RWPE1 (cell line): Measurements from ENCODE around the gene NT5DC3.

ENCODE experiments used
- CTCF ChIA-PET: fragments of 350-600 bp; sonication (Branson Sonifier 250); formaldehyde crosslinking; extraction: SDS; loops from one replicate; lab custom pipeline; 2021; lab: Yijun Ruan, JAX
- POLR2A ChIA-PET: fragments of 400-600 bp; formaldehyde crosslinking; extraction: SDS; loops from one replicate; lab custom pipeline; 2020; ENCODE audit warnings: antibody characterized with exemption; ENCODE audit not compliant: low non-redundant PET; lab: Yijun Ruan, JAX
- DNase-seq: peaks from one replicate; pipeline ENCODE4 v3.0.0; 2012; ENCODE audit warnings: low spot score
- H3K27ac ChIP-seq: fragments of 450-650 bp; 2 replicates; pipeline ENCODE4 v1.5.1; 2017
- TF ChIP-seq, protein P1 (sequence below): fragments of 450-650 bp; conservative IDR thresholded peaks from 2 replicates; pipeline ENCODE4 v1.5.1; 2017; ENCODE audit warnings: low read depth, mild to moderate bottlenecking

The NT5DC3 gene

DNA sequence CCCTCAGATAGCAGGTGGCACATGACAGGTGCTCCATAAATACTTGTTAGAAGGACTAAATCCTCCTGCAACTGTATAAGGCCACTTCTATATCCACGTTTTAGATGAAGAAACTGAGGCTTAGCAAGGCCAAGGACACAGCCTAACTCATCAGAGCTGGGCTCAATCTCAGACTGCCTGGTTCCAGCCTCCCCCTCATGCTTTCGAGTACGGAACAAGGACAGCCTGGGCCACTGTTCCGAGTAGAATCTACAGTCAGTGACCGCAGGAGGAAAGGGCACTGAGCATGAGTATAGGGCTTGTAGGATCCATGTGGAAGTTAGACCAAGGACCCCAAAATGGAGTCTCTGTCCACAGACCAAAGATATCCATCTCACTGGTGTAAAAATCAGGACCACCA lies 84.6 kb downstream of the NT5DC3 start:
- TF ChIP-seq, protein P1, sequence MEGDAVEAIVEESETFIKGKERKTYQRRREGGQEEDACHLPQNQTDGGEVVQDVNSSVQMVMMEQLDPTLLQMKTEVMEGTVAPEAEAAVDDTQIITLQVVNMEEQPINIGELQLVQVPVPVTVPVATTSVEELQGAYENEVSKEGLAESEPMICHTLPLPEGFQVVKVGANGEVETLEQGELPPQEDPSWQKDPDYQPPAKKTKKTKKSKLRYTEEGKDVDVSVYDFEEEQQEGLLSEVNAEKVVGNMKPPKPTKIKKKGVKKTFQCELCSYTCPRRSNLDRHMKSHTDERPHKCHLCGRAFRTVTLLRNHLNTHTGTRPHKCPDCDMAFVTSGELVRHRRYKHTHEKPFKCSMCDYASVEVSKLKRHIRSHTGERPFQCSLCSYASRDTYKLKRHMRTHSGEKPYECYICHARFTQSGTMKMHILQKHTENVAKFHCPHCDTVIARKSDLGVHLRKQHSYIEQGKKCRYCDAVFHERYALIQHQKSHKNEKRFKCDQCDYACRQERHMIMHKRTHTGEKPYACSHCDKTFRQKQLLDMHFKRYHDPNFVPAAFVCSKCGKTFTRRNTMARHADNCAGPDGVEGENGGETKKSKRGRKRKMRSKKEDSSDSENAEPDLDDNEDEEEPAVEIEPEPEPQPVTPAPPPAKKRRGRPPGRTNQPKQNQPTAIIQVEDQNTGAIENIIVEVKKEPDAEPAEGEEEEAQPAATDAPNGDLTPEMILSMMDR, result no peak
- H3K27ac ChIP-seq, result no peak overlapping the region
- ChIA-PET CTCF (no interaction called here), POLR2A (no interaction called here)
- no peak for DNase-seq

DNA sequence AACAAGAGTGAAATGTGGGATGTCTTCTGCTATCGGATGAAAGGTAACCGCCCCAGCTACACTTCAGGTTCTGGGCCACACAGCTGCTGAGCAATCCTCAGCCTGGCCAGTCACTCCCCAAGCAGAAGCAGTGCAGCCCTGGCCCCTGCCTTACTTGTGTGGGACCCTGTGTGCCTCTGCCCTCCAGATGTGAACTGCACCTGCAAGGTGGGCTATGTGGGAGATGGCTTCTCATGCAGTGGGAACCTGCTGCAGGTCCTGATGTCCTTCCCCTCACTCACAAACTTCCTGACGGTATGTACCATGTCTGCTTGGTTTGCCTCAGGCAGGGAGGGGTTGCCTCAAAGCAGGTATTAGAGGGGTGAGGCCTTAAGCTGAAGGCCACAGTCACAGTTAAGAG lies 85.6 kb downstream of the NT5DC3 start:
- TF ChIP-seq, protein P1, result no peak
- POLR2A ChIA-PET, result no interaction called here
- no peak for DNase-seq
- CTCF ChIA-PET, result no interaction called here
- no peak overlapping the region for H3K27ac ChIP-seq

DNA sequence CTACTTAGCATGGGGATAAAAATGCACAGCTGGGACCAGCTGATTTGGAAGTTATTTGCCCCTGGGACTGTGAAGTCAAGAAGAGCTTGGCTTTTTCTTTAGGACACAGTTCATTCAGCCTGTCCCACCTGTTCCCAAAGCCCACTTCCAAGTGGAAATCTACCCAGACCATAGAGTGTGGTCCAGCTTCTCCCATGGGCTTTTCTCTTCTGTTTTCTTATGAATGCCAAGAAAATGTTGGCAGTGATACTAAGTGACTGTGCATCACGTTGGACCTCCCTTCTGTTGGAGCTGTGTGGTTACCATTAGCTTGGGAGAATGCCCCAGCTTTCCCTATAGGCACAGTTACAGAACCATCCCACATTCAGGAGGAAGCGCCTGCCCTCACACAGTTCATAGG lies 89.4 kb downstream of the NT5DC3 start:
- TF ChIP-seq, protein P1, result no peak
- CTCF ChIA-PET, result no interaction called here

DNA sequence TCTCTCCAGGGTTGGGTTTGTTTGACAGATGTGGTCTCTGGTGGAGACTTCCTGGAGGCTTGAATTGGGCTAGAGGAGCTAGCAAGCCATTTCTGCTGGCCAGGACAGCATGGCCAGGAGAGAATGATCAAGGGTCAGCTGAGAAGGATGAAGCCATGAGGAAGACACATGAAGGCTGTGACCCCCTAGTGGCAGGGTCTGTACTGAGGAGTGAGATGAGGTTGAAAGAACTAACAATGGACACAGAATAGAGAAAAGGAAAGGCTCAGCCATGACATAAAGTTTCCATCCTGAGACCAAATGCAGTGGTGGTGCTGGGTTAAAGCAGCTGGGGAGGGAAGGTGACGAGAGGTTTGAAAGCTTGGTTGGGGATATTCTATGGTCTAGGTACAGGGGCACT lies 89.9 kb downstream of the NT5DC3 start:
- no peak overlapping the region for H3K27ac ChIP-seq
- no peak for DNase-seq
- ChIA-PET CTCF (no interaction called here), POLR2A (no interaction called here)
- TF ChIP-seq, protein P1, result no peak

More for the DNA sequence above, 89.4 kb downstream of the NT5DC3 start:
- no peak overlapping the region for H3K27ac ChIP-seq
- POLR2A ChIA-PET, result no interaction called here
- no peak for DNase-seq

DNA sequence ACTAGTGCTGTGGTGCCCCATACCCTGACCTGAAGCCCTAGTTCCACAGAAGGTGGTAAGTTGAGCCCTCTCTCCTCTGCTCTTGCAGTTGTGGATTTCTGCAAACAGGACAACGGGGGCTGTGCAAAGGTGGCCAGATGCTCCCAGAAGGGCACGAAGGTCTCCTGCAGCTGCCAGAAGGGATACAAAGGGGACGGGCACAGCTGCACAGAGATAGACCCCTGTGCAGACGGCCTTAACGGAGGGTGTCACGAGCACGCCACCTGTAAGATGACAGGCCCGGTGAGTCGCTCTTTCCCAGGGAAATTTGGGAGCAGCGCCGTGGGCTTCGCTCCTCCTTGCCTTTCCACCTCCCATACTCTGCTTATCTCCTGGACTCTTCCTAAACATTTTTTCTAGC lies 92.2 kb downstream of the NT5DC3 start:
- TF ChIP-seq, protein P1, result no peak
- H3K27ac ChIP-seq, result no peak overlapping the region
- no peak for DNase-seq
- POLR2A ChIA-PET, result no interaction called here
- CTCF ChIA-PET, result no interaction called here

DNA sequence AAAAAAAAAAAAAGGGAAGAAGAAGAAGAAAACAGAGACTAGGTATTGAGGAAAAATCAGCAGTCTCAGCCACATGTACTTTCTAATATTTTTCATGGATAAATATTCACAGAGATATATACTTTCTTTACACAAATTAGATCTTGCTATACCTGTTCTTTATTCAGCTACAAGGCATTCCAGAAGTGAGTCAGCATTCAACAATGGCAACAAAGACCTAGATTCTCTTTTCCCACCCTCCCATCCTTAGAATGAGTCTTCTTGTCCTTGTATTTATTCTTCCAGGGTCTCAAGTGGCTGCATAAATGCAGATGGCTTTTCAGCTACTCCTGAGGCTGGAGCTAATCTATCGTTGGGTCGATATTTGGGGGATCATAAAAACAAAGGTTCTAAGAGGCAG lies 93.0 kb downstream of the NT5DC3 start:
- TF ChIP-seq, protein P1, result no peak
- peak; percentile 62 for DNase-seq
- ChIA-PET POLR2A (no interaction called here), CTCF (no interaction called here)
- no peak overlapping the region for H3K27ac ChIP-seq

DNA sequence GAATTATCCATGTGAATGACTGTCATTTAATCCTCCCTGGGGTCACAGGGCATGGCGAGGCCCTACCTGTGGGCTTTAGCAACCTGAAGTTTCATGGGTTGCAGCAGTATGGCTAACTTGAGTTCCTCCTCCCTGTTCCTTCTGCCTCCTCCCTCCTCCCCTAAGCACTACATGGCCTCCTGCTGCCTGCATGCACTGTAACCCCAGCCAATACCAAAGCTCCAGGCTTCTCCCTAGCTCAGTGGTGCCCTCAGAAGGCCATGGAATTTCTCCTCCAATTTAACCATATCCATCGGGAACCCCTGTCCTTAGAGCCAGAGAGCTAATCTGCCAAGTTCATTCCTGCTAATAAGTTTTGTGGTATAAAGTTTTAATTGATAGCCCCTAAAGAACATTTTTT lies 95.1 kb downstream of the NT5DC3 start:
- TF ChIP-seq, protein P1, result no peak
- no peak overlapping the region for H3K27ac ChIP-seq
- POLR2A ChIA-PET, result no interaction called here
- DNase-seq, result no peak
- CTCF ChIA-PET, result no interaction called here
